Measurements from ENCODE around the gene BHLHE40.
"Not testable (repeated sequence)": the region's sequence is repeated elsewhere in the genome, so short reads cannot be mapped to it uniquely, and the experiment has no call there.

Gene BHLHE40

DNA sequence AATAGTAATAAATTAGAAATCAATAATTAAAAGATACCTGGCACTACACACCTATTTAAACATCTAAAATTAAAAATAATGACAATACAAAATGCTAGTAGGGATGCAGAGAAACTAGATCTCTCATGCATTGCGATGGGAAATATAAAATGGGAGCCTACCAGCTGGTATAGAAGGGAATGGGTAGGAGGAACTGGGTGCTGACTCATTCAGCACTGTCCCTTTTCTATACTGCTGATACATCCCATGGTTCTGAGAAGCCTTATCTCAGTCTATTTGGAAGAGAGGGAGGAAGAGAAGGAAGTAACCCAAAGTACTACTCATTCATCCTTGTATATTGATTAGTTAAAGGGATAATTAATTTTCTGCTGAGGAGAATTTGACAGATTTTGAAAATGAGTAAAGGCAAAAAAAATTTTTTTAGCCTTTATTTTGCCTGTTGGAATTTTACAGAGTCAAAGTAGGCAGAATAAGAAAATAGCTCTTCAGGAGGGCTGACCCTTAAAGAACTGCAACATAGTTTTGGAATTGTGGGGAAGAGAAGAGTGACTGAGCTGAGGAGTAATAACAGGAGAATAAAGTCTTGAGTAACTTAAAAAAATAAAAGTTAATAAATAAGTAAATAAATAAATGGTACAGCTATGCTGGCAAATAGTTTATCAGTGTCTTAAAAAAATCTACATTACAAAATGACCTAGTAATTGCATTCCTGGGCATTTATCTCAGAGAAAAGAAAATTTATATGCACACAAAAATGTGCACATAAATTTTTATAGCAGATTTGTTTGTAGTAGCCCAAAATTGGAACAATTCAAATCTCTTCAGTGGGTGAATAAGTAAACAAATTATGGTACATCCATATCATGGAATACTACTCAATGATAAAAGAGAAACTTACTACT lies 15.3 kb upstream of the BHLHE40 start:
- DNase-seq = no peak

DNA sequence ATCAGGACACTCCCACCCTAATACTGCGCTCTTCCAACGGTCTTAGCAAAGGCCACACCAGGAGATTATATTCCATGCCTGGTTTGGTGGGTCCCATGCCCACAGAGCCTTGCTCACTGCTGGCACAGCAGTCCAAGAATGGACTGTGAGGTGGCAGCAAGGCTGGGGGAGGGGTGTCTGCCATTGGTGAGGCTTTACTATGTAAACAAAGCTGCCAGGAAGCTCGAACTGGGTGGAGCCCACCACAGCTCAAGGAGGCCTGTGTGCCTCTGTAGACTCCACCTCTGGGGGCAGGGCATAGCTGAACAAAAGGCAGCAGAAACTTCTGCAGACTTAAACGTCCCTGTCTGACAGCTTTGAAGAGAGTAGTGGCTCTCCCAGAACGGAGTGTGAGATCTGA lies 13.2 kb upstream of the BHLHE40 start:
- not testable (repeated sequence) for DNase-seq

DNA sequence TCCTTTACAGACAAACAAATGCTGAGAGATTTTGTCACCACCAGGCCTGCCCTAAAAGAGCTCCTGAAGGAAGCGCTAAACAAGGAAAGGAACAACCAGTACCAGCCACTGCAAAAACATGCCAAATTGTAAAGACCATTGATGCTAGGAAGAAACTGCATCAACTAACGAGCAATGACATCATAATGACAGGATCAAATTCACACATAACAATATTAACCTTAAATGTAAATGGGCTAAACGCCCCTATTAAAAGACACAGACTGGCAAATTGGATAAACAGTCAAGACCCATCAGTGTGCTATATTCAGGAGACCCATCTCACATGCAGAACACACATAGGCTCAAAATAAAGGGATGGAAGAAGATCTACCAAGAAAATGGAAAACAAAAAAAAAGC lies 11.6 kb upstream of the BHLHE40 start:
- not testable (repeated sequence) for DNase-seq

DNA sequence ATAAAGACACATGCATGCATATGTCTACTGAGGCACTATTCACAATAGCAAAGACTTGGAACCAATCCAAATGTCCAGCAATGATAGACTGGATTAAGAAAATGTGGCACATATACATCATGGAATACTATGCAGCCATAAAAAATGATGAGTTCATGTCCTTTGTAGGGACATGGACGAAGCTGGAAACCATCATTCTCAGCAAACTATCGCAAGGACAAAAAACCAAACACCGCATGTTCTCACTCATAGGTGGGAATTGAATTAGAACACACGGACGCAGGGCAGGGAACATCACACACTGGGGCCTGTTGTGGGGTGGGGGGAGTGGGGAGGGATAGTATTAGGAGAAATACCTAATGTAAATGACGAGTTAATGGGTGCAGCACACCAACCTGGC lies 7.8 kb upstream of the BHLHE40 start:
- not testable (repeated sequence) for DNase-seq

DNA sequence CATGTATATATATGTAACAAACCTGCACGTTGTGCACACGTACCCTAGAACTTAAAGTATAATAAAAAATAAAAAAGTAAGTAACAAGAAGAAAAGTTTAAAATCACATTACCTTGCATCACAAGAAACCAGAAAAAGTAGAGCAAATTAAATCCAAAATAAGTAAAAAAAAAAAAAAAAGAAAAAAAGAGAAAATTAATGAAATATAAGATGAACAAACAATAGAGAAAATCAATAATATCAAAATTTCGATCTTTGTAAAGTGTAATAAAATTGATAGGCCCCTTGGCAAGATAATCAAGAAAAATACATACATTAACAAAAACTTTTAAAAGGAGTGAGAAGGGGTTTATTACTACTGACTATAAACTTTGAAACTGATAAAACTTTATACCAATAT lies 7.4 kb upstream of the BHLHE40 start:
- DNase-seq = no peak

DNA sequence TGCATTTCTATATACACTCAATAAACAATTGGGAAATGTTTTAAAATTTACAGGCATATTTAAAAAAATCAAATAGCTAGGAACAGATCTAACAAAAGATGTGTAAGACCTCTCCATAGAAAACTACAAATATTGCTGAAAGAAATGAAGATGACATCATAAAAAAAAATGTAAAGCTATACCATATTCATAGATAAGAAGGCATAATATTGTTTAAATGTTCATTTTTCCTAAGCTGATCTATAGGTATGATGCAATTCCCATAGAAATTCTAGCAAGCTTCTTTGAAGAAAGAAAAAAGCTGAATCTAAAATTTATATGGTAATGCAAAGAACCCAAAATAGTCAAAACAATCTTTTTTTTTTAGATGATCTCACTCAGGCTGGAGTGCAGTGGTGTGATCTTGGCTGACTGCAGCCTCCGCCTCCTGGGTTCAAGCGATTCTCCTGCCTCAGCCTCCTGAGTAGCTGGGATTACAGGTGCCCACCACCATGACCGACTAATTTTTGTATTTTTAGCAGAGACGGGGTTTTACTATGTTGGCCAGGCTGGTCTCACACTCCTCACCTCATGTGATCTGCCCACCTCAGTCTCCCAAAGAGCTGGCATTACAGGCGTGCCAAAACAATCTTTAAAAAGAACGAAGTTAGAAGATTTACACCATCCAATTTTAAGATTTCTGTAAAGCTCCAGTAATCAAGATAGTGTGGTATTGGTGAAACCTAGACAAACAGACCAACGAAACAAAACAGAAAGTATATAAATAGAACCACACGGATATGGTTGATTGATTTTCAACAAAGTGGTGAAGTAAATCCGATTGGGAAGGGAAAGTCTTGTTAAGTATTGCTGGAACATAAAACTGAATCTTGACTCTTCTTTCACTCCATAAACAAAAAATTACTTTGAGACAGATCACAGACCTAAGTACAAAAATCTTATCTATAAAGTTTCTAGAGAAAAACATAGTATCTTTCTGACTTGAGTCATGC lies 6.3 kb upstream of the BHLHE40 start:
- no peak for DNase-seq

DNA sequence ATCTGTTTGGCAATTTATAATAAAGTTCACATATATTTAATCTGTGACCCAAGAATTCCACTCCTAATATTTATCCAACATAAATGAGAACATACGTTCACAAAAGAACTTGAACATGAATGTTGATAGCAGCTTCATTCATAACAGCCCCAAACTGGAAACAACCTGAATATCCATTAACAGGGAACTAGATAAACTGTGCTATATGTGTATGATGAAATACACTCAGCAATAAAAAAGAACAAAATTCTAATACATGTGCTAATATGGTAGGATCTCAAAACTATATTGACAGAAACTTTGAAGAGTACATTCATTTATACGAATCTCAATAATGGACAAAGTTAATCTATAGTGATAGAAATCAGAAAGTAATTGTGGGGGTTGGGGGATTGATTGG lies 5.1 kb upstream of the BHLHE40 start:
- no peak for DNase-seq

DNA sequence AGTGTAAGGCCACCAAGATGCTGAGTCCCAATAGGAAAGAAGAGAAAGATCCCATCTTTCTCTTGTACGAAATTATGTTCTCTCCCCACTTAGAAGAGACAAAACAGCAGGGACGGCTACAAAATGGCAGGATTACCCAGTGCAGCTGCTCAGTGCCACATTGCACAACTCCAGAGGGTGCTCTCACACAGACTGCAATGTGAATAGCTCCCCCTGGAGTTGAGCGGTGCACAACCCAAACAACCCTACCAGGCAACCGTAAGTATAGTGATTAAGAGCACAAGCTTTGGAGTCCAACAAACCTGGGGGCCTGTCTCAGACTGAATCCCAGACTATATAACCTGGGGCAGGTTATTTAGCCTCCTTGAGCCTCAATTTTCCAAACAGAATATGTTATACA lies 3.1 kb upstream of the BHLHE40 start:
- DNase-seq = peak in 1 of 2 donors; percentile 57

DNA sequence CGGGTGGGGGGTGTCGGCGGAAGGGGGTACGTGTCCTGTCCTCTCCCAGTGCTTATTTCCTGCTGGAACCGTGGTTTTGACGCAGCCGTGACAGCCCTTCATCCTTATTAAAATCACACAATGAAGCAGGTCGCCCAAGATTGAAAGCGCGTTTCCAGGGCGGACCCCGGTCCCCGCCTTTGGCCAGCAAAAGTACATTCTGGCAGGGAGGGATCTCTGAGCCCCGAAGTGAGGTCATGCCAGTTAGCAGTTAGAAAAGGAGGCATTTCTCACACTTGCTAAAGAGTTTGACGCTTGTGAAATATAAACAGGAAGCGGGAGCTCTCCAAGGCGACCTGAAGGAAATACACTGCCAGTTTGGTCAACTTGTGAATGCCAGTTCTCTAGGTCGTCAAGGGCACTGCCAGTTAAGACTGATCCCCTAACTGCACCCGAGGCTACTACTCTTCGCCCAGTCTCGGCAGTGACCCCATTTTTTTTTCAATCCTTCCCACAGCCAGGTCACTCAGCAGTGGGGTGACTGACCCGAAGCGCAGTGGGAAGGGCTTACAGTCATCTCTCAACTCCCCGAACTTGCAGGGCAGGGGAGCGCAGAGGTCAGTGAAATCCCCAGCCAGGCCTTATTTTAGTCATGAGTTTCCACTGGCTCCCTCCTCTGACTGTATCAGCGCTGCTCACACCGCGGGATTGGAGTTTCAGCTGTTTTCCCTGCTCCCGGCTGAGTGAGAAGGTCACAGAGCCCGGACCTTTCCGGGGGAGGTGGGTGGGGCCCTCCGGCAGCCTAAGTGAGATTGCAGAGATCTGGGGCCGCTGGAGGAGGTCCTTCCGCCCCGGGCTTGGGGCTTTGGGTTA lies 2.0 kb upstream of the BHLHE40 start:
- DNase-seq = peak; percentile 61 to 72

DNA sequence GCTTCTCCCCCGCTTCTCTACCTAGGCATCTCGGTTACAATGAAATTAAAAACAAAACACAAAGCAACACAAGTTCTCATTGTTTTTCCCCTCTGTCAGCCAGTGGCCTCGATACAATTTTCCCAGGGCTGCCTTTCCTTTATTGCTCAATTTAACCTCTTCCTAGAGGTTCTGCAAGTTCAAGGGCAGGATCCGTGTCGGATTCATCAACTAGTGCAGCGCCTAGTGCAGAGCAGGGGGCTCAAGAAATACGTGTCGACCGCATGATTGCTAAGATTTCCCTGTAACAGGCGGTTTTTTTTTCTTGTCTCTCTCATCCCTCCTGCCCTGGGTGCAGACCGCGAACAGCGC lies 1.4 kb upstream of the BHLHE40 start:
- no peak for DNase-seq

DNA sequence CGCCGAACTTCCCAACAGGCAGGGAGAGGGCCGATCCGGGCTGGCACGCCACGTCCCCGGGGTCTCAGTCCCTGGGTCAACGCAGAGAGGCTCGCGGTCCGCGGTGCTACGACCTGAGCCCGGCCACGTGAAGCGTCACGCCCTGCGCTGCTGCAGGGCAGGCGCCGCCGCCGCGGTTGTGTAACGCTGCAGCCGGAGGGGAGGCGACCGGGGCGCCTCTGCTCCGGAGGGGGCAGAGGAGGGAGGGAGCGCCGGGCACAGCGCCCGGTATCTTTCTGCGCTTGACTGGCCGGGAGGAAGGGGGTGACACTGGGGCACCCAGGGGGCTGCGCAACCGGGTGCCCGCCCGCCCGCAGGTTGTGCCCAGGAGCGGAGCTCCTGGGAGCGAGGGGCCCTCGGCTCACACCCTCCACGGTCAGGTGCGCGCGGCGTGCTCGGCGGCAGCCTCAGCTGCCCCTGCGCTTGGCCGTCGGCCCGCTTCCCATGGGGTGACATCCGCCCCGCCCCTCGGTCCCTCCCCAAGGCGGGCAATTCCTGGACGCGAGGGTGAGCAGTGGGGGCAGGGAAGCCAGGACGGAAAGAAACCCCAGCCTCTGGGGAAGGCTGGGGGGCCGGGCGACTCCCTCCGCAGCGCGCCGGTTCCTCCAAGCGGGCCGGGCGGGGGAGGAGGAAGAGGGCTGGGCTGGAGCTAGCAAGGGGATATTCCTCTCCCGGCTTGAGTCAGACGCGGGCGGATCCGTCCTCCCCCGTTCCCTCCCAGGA lies 852 bp upstream of the BHLHE40 start:
- peak; percentile 83 to 87 for DNase-seq

DNA sequence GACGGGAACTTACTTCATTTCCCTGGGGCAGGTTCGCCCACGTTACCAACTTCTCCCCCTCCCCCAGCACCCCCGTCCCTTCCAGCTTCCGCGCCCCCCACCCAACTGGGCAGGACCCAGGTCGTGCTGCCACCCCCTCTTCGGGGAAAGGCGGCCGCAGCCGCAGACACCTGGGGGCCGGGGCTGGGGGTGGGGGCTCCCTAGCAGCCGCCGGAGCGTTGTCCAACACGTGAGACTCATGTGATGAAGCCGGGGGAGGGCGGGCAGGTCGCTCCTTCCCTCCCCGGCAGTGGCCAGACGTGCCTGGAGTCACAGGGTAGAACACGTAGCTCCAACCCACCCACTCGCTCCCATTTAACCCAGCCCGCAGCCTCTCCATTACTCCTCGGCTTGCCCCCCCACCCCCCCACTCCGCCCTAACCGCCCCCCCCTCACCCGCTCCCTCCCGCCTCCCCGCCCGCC lies 240 bp upstream of the BHLHE40 start:
- peak; percentile 86 to 89 for DNase-seq

DNA sequence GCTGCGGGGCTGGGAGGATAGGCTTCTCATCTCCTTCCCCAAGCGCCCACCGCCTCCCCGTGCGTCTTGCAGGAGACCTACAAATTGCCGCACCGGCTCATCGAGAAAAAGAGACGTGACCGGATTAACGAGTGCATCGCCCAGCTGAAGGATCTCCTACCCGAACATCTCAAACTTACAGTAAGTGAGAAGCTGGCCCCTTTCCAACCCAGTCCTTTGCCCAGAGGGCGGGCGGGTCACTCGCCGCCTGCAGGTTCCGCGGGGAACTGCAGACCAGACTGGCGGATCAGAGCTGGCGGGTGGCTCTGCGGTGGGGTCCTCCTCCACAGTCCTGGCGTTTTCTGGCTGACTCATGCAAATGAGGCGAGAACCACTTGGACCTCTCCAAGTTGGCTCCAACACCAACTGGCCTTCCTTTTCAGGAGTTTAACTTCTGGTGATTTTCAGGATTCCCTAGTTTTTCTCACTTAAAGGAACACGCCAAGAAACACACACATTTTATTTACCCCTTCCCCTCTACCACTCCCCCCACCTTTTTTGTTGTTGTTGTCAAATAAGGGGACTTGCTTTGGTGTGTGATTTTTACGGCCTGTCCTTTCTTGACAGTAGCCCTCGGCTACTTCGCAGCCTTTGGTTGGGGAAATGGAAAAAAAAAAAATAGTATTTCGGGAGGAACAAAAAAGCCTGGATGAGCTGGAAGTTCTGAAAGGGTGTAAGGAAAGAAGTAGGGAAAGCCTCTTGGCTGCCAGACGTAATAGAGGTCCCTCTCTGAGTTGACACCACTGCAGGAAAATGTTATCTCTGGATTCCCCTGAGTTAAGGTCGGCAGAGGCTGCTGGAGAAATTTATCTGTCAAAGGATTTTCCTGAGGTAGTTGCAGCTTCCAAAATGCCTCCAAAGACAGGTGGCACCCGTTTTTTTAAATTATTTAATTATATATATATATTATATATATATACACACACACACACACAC lies 1.3 kb downstream of the BHLHE40 start:
- DNase-seq = peak; percentile 94 to 97

DNA sequence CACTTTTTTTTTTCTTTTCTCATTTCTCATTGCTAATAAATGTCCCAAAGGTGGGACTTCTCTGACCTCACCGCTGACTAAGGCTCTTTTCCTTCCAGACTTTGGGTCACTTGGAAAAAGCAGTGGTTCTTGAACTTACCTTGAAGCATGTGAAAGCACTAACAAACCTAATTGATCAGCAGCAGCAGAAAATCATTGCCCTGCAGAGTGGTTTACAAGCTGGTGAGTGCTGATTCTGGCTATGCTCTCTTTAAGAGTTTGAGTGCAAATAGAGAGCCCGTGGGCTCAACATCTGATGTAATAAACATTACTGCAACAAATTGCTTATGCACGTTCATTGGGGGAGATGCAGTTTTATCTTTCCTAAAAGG lies 2.0 kb downstream of the BHLHE40 start:
- DNase-seq = no peak

DNA sequence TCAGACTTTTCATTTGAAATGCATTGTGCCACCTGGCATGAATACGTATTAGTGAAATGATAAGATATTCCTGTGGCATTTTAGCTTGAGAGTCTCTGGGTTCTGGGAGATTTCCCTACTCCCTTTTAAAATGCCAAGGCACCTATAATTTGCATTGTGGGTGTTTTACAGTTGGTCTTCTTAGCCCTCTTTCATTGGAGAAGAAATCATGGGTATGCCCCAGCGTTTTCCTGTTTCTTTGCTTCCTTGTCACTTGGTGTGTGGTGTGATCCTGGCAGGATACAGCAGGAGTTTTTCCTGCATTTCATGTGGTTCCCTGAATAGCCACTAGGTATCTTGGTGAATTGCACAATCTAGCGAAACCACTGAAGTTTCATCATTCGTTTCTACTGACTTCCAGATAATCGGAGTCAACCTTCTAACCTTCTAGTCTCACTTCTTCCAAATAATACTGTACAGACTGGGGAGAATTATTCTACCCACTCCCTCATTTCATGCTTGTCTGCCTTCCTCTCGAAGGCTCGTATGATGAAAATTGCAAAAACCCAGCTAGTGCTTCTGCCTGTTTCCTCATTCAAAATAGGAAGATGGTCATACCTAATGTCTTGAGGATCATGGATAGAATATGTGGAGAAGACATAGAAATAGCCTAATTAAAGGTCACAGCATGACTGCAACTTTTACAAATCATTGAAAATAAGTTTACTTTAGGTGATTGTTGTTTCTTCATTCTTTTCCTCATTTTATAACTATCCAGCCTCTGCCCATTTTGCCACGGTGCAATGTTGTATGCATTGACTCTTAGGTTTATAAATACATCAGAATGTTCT lies 2.6 kb downstream of the BHLHE40 start:
- no peak for DNase-seq

DNA sequence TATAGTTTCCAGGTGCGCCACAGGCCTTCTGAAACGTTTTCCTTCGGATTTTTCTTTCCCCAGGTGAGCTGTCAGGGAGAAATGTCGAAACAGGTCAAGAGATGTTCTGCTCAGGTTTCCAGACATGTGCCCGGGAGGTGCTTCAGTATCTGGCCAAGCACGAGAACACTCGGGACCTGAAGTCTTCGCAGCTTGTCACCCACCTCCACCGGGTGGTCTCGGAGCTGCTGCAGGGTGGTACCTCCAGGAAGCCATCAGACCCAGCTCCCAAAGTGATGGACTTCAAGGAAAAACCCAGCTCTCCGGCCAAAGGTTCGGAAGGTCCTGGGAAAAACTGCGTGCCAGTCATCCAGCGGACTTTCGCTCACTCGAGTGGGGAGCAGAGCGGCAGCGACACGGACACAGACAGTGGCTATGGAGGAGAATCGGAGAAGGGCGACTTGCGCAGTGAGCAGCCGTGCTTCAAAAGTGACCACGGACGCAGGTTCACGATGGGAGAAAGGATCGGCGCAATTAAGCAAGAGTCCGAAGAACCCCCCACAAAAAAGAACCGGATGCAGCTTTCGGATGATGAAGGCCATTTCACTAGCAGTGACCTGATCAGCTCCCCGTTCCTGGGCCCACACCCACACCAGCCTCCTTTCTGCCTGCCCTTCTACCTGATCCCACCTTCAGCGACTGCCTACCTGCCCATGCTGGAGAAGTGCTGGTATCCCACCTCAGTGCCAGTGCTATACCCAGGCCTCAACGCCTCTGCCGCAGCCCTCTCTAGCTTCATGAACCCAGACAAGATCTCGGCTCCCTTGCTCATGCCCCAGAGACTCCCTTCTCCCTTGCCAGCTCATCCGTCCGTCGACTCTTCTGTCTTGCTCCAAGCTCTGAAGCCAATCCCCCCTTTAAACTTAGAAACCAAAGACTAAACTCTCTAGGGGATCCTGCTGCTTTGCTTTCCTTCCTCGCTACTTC lies 3.8 kb downstream of the BHLHE40 start:
- DNase-seq = no peak

DNA sequence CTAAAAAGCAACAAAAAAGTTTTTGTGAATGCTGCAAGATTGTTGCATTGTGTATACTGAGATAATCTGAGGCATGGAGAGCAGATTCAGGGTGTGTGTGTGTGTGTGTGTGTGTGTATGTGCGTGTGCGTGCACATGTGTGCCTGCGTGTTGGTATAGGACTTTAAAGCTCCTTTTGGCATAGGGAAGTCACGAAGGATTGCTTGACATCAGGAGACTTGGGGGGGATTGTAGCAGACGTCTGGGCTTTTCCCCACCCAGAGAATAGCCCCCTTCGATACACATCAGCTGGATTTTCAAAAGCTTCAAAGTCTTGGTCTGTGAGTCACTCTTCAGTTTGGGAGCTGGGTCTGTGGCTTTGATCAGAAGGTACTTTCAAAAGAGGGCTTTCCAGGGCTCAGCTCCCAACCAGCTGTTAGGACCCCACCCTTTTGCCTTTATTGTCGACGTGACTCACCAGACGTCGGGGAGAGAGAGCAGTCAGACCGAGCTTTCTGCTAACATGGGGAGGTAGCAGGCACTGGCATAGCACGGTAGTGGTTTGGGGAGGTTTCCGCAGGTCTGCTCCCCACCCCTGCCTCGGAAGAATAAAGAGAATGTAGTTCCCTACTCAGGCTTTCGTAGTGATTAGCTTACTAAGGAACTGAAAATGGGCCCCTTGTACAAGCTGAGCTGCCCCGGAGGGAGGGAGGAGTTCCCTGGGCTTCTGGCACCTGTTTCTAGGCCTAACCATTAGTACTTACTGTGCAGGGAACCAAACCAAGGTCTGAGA lies 4.7 kb downstream of the BHLHE40 start:
- DNase-seq = peak; percentile 56 to 58

DNA sequence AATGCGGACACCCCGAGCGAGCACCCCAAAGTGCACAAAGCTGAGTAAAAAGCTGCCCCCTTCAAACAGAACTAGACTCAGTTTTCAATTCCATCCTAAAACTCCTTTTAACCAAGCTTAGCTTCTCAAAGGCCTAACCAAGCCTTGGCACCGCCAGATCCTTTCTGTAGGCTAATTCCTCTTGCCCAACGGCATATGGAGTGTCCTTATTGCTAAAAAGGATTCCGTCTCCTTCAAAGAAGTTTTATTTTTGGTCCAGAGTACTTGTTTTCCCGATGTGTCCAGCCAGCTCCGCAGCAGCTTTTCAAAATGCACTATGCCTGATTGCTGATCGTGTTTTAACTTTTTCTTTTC lies 5.3 kb downstream of the BHLHE40 start:
- no peak for DNase-seq

Data from stimulated activated CD4-positive, alpha-beta T cell treated with anti-CD3 and anti-CD28 coated beads, Interleukin-2, amount 100 ng/mL, for 48 hours (primary cell).